ENCODE results near the gene P2RX6.

The P2RX6 gene

DNA sequence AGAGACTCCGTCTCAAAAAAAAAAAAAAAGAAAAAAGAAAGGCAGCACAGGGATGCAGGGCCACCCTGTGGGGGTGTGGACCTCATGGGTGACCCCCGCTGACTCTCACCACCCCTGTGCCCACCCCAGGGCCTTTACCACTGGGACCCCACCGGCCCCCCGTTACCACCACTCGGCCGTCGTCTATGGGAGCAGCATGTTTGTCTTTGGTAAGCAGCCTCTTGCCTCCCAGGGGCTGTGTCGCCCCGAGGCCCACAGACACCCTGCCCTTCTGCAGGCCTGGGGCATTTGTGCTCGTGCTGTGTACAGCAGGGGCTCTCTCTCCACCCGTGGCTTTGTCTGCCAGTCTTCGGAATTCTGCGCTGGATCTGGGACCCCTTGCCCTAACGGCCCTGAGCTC is 27.6 kb upstream of the P2RX6 start:
- no peaks in the 10 kb centered on the region for H3K79me2 ChIP-seq (ENCODE audit: insufficient read depth, low read depth)
- H3K36me3 ChIP-seq (ENCODE audit: insufficient read depth), result no peaks in the 10 kb centered on the region
- H3K27me3 ChIP-seq (ENCODE audit: insufficient read depth, low read depth), result no peaks in the 10 kb centered on the region
- H3K4me2 ChIP-seq, result no peak overlapping the region
- no peak overlapping the region for H3K9ac ChIP-seq
- H3K4me1 ChIP-seq (ENCODE audit: low read depth, poor library complexity, severe bottlenecking), result peaks cover 9% of the 10 kb centered on the region
- H4K20me1 ChIP-seq (ENCODE audit: insufficient read depth), result no peaks in the 10 kb centered on the region
- H2AFZ ChIP-seq (ENCODE audit: low read depth), result no peak overlapping the region
- no peak overlapping the region for H3K27ac ChIP-seq
- TF ChIP-seq, protein P1, sequence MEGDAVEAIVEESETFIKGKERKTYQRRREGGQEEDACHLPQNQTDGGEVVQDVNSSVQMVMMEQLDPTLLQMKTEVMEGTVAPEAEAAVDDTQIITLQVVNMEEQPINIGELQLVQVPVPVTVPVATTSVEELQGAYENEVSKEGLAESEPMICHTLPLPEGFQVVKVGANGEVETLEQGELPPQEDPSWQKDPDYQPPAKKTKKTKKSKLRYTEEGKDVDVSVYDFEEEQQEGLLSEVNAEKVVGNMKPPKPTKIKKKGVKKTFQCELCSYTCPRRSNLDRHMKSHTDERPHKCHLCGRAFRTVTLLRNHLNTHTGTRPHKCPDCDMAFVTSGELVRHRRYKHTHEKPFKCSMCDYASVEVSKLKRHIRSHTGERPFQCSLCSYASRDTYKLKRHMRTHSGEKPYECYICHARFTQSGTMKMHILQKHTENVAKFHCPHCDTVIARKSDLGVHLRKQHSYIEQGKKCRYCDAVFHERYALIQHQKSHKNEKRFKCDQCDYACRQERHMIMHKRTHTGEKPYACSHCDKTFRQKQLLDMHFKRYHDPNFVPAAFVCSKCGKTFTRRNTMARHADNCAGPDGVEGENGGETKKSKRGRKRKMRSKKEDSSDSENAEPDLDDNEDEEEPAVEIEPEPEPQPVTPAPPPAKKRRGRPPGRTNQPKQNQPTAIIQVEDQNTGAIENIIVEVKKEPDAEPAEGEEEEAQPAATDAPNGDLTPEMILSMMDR (conservative IDR thresholded peaks at IDR 0.05; ENCODE audit: low read depth, low read length), result no peak
- H3K4me3 ChIP-seq (IDR thresholded peaks at IDR 0.05; ENCODE audit: insufficient read depth, low read depth, low read length), result no peak overlapping the region

DNA sequence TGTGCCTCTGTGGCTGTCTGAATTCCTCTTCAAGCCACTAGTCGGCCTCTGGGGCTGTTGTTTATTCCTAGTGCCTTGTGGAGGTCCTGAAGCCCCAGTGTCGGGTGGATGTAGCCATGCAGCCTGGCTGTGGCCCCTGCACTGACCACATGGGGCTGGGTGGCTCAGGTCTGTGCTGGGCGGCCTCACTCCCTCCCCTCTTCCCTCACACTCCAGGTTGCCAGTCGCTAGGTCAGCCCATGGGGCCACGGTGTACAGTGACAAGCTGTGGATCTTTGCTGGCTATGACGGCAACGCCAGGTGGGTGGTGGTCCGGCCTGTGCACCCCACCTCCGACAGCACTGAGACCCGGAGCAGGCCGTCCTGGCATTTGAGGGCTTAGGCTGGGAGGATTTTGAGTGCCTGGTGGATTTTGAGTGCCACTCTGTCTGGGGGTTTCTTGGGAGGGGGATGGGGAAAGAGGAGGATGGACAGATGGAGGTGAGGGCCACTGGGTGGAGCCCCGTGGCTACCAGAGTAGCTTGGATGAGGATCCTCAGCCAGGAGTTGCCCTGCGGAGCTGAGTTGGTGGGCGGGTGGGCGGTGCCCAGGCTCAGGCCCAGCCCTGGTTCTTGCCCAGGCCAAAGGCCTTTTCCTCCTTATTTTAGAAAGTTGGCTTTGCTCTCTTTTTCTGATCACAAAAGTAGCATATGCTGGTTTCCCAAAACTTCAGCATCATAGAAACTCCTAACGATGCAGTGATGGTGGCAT is 26.2 kb upstream of the P2RX6 start:
- H3K79me2 ChIP-seq (ENCODE audit: insufficient read depth, low read depth), result no peaks in the 10 kb centered on the region
- H3K4me2 ChIP-seq, result no peak overlapping the region
- no peaks in the 10 kb centered on the region for H3K36me3 ChIP-seq (ENCODE audit: insufficient read depth)
- no peak overlapping the region for H3K9ac ChIP-seq
- no peaks in the 10 kb centered on the region for H3K27me3 ChIP-seq (ENCODE audit: insufficient read depth, low read depth)
- H3K27ac ChIP-seq, result no peak overlapping the region
- TF ChIP-seq, protein P1 (conservative IDR thresholded peaks at IDR 0.05; ENCODE audit: low read depth, low read length), result no peak
- H4K20me1 ChIP-seq (ENCODE audit: insufficient read depth), result no peaks in the 10 kb centered on the region
- no peak overlapping the region for H2AFZ ChIP-seq (ENCODE audit: low read depth)
- H3K4me3 ChIP-seq (IDR thresholded peaks at IDR 0.05; ENCODE audit: insufficient read depth, low read depth, low read length), result no peak overlapping the region
- H3K4me1 ChIP-seq (ENCODE audit: low read depth, poor library complexity, severe bottlenecking), result no peaks in the 10 kb centered on the region

DNA sequence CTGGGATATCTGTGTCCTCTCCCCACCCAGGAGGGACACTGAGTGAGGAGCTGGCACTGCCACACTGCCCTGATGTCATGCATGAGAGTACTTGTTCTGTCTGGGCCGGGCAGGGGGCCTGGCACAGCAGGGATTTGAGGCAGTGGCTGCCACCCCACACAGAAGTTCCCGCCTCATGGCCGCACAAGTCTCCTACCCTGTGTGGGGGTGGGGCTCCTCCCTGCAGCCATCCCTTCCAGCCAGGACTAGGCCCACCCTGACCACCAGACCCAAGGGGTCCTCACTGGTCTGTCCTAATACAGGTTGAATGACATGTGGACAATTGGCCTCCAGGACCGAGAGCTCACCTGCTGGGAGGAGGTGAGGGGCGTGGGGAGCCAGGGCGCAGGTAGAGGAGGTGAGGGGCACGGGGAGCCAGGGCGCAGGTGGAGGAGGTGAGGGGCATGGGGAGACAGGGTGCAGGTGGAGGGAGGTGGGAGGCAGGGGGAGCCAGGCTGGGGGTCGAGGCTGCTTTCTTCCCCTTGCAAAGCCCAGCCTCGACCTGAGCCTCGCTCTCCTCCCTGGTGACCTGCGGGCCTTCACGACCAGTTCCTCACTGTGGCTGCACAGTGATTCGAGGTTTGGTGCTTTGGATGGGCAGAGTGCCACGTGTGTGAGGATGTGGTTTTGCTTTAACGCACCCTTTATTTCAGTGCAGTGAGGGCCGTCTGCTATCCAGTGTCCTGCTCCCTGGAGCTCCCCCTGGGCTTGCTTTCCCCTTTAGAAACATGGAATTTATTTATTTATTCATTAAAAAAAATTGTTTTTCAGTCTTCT is 25.4 kb upstream of the P2RX6 start:
- Histone ChIP-seq H3K36me3 (ENCODE audit: insufficient read depth) (no peaks in the 10 kb centered on the region), H3K4me3 (IDR thresholded peaks at IDR 0.05; ENCODE audit: insufficient read depth, low read depth, low read length) (no peak overlapping the region), H3K9ac (no peak overlapping the region), H3K4me1 (ENCODE audit: low read depth, poor library complexity, severe bottlenecking) (no peaks in the 10 kb centered on the region), H3K27ac (no peak overlapping the region), H4K20me1 (ENCODE audit: insufficient read depth) (no peaks in the 10 kb centered on the region), H3K4me2 (no peak overlapping the region), H2AFZ (ENCODE audit: low read depth) (no peak overlapping the region), H3K27me3 (ENCODE audit: insufficient read depth, low read depth) (no peaks in the 10 kb centered on the region), H3K79me2 (ENCODE audit: insufficient read depth, low read depth) (no peaks in the 10 kb centered on the region)
- TF ChIP-seq, protein P1 (conservative IDR thresholded peaks at IDR 0.05; ENCODE audit: low read depth, low read length), result no peak

- no peak overlapping the region for H3K4me3 ChIP-seq (IDR thresholded peaks at IDR 0.05; ENCODE audit: insufficient read depth, low read depth, low read length)
- no peaks in the 10 kb centered on the region for H3K79me2 ChIP-seq (ENCODE audit: insufficient read depth, low read depth)
- no peaks in the 10 kb centered on the region for H3K36me3 ChIP-seq (ENCODE audit: insufficient read depth)
Observed at GRCh38 chr22:20990184-20991180, 24.5 kb upstream of the P2RX6 start.

More at GRCh38 chr22:20990184-20991180, 24.5 kb upstream of the P2RX6 start:
- Histone ChIP-seq H3K27me3 (ENCODE audit: insufficient read depth, low read depth) (no peaks in the 10 kb centered on the region), H4K20me1 (ENCODE audit: insufficient read depth) (no peaks in the 10 kb centered on the region), H2AFZ (ENCODE audit: low read depth) (no peak overlapping the region), H3K4me2 (no peak overlapping the region), H3K27ac (no peak overlapping the region), H3K9ac (no peak overlapping the region), H3K4me1 (ENCODE audit: low read depth, poor library complexity, severe bottlenecking) (no peaks in the 10 kb centered on the region)
- TF ChIP-seq, protein P1 (conservative IDR thresholded peaks at IDR 0.05; ENCODE audit: low read depth, low read length), result no peak
